Osteoblast (primary cell): Measurements from ENCODE around the gene TRIM3. TPM values are rescaled to one million over a fixed set of nuclear protein-coding genes. Genes with fewer than 3 reads are reported as not detected.
"Not testable (repeated sequence)": the region's sequence is repeated elsewhere in the genome, so short reads cannot be mapped to it uniquely, and the experiment has no call there.

Experiments used
- DNase-seq: peaks from one replicate; pipeline ENCODE4 v3.0.0; 2011; ENCODE audit warnings: low spot score, mixed read lengths; ENCODE audit not compliant: insufficient read length; ENCODE audit errors: missing footprints
- H2AFZ ChIP-seq: 2 replicates; pipeline ENCODE4 v1.6.0; 2011; ENCODE audit warnings: mild to moderate bottlenecking, low read length
- H3K27ac ChIP-seq: 2 replicates; pipeline ENCODE4 v1.5.1; 2011; ENCODE audit warnings: mild to moderate bottlenecking, low read depth, low read length, moderate library complexity
- H3K27me3 ChIP-seq: 2 replicates; pipeline ENCODE4 v1.6.0; 2012; ENCODE audit warnings: mild to moderate bottlenecking, control low read depth, inconsistent platforms, low read length, moderate library complexity; ENCODE audit not compliant: insufficient read depth
- H3K36me3 ChIP-seq: 2 replicates; pipeline ENCODE4 v1.5.1; 2011; ENCODE audit warnings: mild to moderate bottlenecking, low read length, control low read depth, moderate library complexity; ENCODE audit not compliant: insufficient read depth
- H3K4me1 ChIP-seq: 2 replicates; pipeline ENCODE4 v1.5.1; 2011; ENCODE audit warnings: mild to moderate bottlenecking, low read length, control low read depth, moderate library complexity; ENCODE audit not compliant: insufficient read depth
- H3K4me2 ChIP-seq: 2 replicates; pipeline ENCODE4 v1.6.0; 2011; ENCODE audit warnings: mild to moderate bottlenecking, low read length; ENCODE audit not compliant: insufficient read depth
- H3K4me3 ChIP-seq: fragments of 200-600 bp; sonication (generic); 3 replicates; pipeline ENCODE4 v1.5.1; 2012; ENCODE audit warnings: mild to moderate bottlenecking, low read length, inconsistent platforms; ENCODE audit not compliant: insufficient read depth
- H3K79me2 ChIP-seq: 2 replicates; pipeline ENCODE4 v1.6.0; 2012; ENCODE audit warnings: mild to moderate bottlenecking, low read length, control low read depth, inconsistent platforms; ENCODE audit not compliant: insufficient read depth
- H3K9me3 ChIP-seq: 2 replicates; pipeline ENCODE4 v1.5.1; 2011; ENCODE audit warnings: low read depth, low read length, control low read depth
- H4K20me1 ChIP-seq: 2 replicates; pipeline ENCODE4 v1.6.0; 2012; ENCODE audit warnings: mild to moderate bottlenecking, low read length, control low read depth; ENCODE audit not compliant: insufficient read depth
- total RNA-seq: library from RNA; depleted of rRNA; stranded (reverse); fragments of >200 nt; gene quantifications from 2 replicates; pipeline ENCODE4 v1.2.3, GENCODE V29; 2012
- TF ChIP-seq, protein P1 (sequence below): IDR thresholded peaks from 2 replicates; pipeline ENCODE4 v1.5.1; 2011; ENCODE audit warnings: mild to moderate bottlenecking, low read depth, low read length, moderate library complexity; ENCODE audit errors: extremely low read depth

The TRIM3 gene
- 25.3 and 36.2 TPM in 2 replicates for total RNA-seq

- H3K4me3 ChIP-seq: peak within 1 kb of the TSS; percentile 88
- H3K36me3 ChIP-seq: peaks cover 22% of the 10 kb centered on the region
- H3K9me3 ChIP-seq: no peaks in the 10 kb centered on the region
- TF ChIP-seq, protein P1, sequence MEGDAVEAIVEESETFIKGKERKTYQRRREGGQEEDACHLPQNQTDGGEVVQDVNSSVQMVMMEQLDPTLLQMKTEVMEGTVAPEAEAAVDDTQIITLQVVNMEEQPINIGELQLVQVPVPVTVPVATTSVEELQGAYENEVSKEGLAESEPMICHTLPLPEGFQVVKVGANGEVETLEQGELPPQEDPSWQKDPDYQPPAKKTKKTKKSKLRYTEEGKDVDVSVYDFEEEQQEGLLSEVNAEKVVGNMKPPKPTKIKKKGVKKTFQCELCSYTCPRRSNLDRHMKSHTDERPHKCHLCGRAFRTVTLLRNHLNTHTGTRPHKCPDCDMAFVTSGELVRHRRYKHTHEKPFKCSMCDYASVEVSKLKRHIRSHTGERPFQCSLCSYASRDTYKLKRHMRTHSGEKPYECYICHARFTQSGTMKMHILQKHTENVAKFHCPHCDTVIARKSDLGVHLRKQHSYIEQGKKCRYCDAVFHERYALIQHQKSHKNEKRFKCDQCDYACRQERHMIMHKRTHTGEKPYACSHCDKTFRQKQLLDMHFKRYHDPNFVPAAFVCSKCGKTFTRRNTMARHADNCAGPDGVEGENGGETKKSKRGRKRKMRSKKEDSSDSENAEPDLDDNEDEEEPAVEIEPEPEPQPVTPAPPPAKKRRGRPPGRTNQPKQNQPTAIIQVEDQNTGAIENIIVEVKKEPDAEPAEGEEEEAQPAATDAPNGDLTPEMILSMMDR: peak; percentile 38
- H4K20me1 ChIP-seq: peaks cover 7% of the 10 kb centered on the region
- H3K27me3 ChIP-seq: no peaks in the 10 kb centered on the region
- peak; percentile 99 for DNase-seq
- H3K27ac ChIP-seq: peak within 1 kb of the TSS; percentile 85
- H3K4me2 ChIP-seq: peak within 1 kb of the TSS; percentile 96
- peak within 1 kb of the TSS; percentile 94 for H2AFZ ChIP-seq
- peaks cover 16% of the 10 kb centered on the region for H3K4me1 ChIP-seq
- peaks cover 43% of the 10 kb centered on the region for H3K79me2 ChIP-seq
Measured at GRCh38 chr11:6473451-6474412, at the start of gene TRIM3. TSS of gene TRIM3 (minus strand) at chr11:6473941. CDS start at chr11:6465695, 8,246 bp downstream.

DNA sequence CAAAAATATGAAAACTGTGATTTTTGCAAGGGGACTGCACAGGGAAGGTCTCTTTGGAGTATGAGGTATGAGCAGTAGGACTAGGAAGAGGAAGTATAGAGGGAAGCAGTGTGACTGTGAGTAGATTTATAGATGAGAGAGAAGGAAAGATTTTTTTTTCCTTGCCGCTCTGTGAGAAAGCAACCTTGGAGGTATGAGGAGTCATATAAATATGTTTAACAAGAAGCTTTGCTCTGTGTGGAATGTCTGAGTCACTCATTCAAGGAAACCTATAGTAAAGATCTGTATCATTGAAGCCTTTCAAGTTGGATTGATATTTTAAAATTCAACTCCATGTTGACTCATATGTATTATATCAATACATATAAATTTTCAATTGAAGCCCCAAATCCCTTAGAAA, 49.5 kb upstream of the TRIM3 start:
- no peak for DNase-seq
- H2AFZ ChIP-seq: no peak overlapping the region
- H3K4me3 ChIP-seq: no peak overlapping the region
- H3K79me2 ChIP-seq: no peaks in the 10 kb centered on the region
- no peaks in the 10 kb centered on the region for H3K9me3 ChIP-seq
- peaks cover 11% of the 10 kb centered on the region for H3K36me3 ChIP-seq
- no peaks in the 10 kb centered on the region for H3K27me3 ChIP-seq
- H3K27ac ChIP-seq: no peak overlapping the region
- H4K20me1 ChIP-seq: no peaks in the 10 kb centered on the region
- TF ChIP-seq, protein P1: no peak
- no peak overlapping the region for H3K4me2 ChIP-seq
- H3K4me1 ChIP-seq: peaks cover 6% of the 10 kb centered on the region

- not testable (repeated sequence) for H3K4me3 ChIP-seq, H2AFZ ChIP-seq, H3K79me2 ChIP-seq, H3K9me3 ChIP-seq, H3K4me1 ChIP-seq, H3K27me3 ChIP-seq, H3K4me2 ChIP-seq, H4K20me1 ChIP-seq, H3K27ac ChIP-seq, DNase-seq
- peaks cover 15% of the 10 kb centered on the region for H3K36me3 ChIP-seq
Measured at GRCh38 chr11:6521946-6522345, 48.2 kb upstream of the TRIM3 start.

DNA sequence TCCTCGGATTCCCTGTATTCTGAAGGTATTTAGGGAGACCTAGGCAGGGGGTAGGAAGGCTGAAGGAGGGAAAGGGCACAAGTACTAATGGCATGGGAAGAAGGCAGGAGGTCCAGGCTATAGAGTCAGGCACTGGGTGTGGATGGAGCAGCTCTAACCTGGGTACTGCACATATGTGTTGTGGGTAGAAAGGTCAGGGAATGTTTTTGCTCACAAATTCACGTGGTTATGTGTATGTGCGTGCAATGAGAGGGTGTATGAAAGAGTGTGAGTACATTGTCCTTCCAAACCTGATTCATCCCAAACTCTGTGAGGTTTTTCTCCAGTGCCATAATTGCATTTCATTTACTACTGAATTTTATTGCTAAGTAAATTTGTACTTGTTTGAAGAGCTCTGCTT, 46.5 kb upstream of the TRIM3 start:
- Histone ChIP-seq H3K4me3 (no peak overlapping the region), H4K20me1 (no peaks in the 10 kb centered on the region), H3K4me2 (no peak overlapping the region), H3K4me1 (peaks cover 6% of the 10 kb centered on the region), H3K79me2 (no peaks in the 10 kb centered on the region), H3K27me3 (no peaks in the 10 kb centered on the region), H2AFZ (no peak overlapping the region), H3K9me3 (no peaks in the 10 kb centered on the region), H3K27ac (no peak overlapping the region), H3K36me3 (peaks cover 15% of the 10 kb centered on the region)
- DNase-seq: peak; percentile 11
- TF ChIP-seq, protein P1: no peak
